ENCODE data around the gene IFNA7.
A peak's percentile ranks its signal among the peaks of the same experiment; 100 is the strongest.
"Not testable (repeated sequence)": the region's sequence is repeated elsewhere in the genome, so short reads cannot be mapped to it uniquely, and the experiment has no call there.

The IFNA7 gene

DNA sequence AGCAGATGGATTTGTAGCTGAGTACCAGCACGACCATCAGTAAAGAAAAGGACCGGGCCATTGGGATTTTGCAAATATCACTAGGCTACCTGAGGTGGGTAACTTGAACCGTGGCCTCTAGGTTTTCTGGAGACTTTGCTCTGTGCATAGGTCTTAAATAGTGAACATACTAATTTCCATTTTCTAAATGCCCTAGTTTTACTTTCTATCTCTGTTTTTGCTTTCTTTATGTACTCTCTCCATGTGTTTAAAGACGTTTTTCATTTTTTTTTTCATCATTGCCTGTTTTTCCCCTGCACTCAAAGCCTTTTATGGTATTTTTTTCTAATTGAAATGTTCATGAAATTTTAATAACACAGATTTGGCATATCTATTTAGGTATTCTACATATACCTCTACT is at the start of gene IFNA7:
Gene IFNA7, minus strand, starts transcription at position 101 of the 400 bp plus-strand sequence. Its CDS starts 40 bp downstream, at position 61.
- not testable (repeated sequence) for DNase-seq

DNA sequence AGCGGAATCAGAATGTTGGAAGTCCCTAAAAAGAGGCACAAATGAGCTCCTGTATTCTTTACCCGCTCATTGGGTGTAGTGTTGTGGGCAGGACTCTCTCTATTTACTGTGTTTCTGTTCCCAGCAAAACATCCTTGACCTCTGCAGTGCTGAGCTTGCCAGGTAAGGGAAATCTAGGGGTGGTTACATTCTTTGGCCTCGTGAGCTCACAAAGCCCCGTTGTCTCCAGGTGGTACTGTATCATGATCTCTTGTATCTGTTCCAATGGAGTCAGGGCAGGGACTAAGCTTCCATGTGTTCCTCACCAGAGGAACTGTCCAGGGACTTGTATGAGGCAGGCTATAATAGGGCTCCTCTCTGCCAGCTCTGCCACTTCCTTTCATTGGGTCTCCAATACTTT is 49.6 kb upstream of the IFNA7 start:
- no peak for DNase-seq

DNA sequence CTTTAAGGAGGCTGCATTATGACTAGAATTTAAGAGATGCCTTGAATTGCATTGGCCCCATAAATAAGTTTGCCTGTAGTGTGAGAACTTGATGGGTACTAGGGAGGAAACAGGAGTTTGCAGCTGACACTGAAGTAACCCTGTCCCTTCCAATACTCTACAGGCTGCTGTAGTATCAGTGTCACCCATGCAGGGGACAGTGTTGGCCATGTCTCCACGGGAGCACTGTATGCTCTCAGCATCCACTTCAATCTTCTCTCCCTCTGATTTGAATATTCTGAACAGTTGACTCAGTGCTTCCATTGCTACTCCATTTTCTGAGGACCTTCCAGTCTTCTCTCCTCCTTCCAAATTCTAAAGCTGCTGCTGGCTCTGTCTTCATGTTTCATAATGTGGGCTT is 49.2 kb upstream of the IFNA7 start:
- no peak for DNase-seq

DNA sequence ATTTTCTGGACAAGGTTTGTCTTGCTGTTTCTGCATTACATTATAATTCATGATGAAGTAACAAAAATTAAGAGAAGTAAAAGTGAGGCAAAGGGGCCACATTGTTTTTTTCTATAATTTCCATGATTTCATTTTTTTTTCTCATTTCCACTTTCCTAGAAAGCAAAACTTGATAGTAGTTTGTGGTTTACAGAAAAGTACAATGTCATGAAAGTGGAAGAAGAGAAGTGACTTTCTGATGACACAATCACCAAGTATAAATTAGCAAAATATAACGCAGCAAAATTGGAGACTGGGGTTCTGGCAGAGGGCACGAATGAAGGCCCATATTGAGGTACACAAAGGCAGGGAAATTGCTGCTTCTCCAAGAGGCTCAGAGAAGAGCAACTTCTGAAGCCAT is 42.8 kb upstream of the IFNA7 start:
- DNase-seq: no peak

DNA sequence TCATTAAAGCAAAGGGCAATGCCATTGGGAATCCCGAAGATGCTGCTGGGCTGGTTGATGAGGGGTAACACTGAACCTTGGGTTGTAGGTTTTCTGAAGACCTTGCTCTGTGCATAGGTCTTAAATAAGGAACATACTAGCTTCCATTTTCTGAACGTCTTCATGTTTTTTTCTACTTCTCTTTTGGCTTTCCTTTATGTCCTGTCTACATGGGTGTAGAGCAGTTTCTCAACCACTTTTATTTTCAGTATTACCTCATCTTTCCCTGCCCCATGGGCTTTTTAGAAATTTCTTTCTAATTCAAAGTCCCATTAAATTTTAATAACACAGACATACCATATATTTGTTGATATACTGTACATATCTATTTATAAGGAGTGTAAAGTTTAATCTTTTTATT is 37.9 kb upstream of the IFNA7 start, which contains the start of gene IFNA14:
Gene IFNA14, minus strand, starts transcription at position 95 of the 400 bp plus-strand sequence. Its CDS starts 70 bp downstream, at position 25.
- no peak for DNase-seq

DNA sequence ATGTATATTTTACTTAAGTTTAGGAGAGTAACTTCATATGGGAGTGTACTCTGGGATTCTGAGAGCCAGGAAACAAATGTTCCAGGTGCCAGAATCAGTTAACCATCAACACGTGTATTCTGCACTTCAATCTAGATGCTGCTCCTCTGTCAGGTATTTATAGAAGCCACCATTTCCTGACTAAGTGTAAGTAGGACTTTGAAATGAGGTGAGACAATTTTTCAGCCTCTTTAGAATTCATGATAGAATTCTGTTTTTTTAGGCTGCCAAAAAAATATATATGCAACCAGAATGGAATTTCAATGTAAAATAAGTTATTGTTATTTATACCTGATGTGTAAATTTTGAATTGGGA is 34.3 kb upstream of the IFNA7 start:
- not testable (repeated sequence) for DNase-seq

DNA sequence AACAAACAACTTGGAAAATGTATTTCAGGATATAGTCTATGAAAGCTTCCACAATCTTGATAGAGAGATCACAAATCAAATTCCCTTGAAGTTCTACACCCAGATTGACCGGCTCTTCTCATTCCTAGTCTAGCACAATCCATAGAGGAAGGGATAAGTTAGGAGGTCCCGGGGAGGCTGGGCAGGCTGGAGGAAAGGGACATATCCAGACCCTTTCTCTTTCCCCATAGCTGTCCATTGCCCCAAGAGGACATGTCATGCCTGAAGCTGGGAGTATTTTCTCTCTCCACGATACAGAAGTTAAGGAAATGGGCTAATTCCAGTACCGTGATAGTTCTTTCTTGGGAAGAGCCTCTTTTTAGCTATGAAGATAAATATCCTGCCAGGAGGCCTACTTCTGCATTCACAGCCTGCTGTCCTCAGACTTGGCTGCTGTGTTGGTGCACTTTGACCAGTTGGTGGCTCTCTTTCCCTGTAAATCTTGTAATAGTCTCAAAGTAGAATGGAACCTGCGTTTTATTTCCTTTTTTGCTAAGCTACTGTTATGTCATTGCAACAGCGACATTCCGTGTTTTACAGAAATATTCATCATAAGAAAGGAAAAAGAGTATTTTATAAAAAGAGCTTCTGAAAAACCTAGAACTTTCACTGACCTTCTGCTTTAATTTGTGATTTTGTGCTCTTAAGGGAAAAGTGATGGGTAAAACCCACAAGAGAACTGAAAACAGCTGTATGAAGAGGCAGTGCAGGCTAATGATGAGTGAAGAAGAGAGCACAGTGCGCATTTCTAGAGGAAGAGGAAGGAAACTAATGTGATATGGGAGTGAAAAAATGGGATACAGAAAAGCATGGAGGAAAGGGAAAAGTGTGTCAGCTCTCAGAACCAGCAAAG is 33.7 kb upstream of the IFNA7 start:
- DNase-seq: peak in 1 of 2 donors; percentile 5

DNA sequence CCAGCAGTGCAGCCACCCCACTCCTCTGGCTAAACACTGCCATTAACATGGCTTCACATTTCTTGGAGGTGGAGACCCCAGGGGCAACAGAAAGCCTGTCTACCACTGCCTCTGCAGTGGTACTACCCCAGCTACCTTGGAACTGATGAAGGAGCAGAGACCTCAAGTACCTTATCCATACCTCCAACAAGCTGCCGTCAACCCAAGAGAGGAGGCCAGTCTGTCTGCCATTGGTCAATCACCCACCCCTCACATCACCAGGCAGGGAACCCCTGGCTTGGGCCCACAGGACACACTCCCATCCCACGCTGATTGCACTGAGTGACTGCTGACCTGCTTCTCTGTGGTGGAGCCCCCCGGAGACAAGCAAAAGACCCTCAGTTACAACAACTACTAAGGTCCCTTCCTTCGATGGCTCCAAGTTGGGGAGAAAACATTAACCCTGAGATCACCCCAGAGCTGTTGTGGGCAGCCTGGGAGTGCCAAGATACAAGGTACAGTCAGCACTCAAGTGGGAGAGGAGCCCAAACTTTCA is 32.2 kb upstream of the IFNA7 start:
- no peak for DNase-seq

DNA sequence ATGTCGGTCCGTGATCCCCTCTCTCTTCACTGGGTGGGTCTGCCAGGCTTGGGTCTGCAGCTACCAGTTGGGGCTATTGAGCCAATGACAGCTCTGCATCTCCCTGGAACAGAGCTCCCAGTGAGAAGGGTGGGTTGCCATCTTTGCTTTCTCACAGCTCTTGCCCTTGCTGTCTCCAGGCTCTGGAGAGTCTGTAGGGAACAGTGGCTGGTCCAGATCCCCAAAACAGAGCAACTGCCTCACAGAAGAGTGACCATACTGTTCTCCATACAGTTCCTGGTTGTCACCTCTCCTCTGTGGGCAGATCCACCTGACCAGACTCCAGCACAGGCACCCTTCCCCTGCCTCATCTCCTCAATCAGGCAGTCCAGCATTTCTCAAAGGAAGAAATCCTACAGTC is 31.3 kb upstream of the IFNA7 start:
- DNase-seq: no peak

DNA sequence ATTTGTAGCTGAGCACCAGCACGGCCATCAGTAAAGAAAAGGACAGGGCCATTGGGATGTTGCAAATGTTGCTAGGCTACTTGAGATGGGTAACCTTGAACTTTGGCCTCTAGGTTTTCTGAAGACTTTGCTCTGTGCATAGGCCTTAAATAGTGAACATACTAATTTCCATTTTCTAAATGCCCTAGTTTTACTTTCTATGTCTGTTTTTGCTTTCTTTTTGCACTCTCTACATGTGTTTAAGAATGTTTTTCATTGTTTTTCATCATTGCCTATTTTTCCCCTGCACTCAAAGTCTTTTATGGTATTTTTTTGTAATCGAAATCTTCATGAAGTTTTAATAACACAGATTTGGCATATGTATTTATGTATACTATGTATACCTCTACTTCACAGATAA is 26.1 kb upstream of the IFNA7 start, which contains the start of gene IFNA17:
Gene IFNA17, minus strand, starts transcription at position 101 of the 400 bp plus-strand sequence. Its CDS starts 49 bp downstream, at position 52.
- DNase-seq: no peak

DNA sequence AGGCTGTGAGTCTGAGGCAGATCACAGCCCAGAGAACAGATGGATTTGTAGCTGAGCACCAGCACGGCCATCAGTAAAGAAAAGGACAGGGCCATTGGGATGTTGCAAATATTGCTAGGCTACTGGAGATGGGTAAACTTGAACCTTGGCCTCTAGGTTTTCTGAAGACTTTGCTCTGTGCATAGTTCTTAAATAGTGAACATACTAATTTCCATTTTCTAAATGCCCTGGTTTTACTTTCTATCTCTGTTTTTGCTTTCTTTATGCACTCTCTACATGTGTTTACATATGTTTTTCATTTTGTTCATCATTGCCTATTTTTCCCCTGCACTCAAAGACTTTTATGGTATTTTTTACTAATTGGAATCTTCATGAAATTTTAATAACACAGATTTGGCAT is 15.2 kb upstream of the IFNA7 start, which contains the start of gene IFNA16:
Gene IFNA16, minus strand, starts transcription at position 101 of the 400 bp plus-strand sequence. Its CDS starts 6 bp downstream, at position 95.
- DNase-seq: not testable (repeated sequence)

DNA sequence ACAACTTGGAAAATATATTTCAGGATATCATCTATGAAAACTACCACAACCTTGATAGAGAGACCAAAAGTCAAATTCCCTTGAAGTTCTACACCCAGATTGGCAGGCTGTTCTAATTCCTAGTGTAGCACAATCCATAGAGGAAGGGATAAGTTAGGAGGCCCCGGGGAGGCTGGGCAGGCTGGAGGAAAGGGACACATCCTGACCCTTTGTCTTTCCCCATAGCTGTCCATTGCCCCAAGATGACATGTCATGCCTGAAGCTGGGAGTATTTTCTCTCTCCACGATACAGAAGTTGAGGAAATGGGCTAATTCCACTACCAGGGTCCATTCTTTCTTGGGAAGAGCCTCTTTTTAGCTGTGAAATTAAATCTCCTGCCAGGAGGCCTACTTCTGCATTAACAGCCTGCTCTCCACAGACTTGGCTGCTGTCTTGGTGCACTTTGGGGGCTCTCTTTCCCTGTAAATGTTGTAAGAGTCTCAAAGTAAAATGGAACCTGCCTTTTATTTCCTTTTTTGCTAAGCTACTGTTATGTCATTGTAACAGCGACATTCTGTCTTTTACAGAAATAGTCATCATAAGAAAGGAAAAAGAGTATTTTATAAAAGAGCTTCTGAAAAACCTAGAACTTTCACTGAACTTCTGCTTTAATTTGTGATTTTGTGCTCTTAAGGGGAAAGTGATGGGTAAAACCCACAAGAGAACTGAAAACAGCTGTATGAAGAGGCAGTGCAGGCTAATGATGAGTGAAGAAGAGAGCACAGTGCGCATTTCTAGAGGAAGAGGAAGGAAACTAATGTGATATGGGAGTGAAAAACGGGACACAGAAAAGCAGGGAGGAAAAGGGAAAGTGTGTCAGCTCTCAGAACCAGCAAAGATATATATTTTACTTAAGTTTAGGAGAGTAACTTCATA is 11.7 kb upstream of the IFNA7 start:
- not testable (repeated sequence) for DNase-seq

DNA sequence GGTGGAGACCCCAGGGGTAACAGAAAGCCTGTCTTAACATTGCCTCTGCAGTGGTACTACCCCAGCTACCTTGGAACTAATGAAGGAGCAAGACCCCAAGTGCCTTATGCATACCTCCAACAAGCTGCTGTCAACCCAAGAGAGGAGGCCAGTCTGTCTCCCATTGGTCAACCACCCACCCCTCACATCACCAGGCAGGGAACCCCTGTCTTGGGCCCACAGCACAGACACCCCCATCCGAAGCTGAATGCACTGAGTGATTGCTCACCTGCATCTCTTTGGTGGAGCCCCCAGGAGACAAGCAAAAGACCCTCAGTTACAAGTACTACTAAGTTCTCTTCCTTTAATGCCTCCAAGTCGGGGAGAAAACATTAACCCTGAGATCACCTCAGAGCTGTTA is 10.2 kb upstream of the IFNA7 start:
- DNase-seq: not testable (repeated sequence)

DNA sequence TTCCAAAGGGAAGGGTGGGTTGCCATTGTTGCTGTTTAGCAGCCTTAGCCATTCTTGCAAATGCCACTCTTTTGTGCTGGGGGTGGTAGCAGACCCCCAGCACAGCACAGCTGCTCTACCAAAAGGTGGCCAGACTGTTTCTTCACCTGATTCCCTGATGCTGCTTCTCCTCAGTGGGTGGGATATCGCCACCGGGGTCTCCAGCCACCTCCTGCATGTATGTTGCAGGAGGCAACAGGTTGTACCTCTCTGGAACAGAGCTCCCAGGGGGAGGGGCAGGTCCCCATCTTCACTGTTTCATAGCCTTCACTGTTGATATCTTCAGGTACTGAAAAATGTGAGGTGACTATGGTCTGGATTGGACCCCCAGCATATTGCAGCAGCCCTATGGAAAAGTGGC is 8.8 kb upstream of the IFNA7 start:
- DNase-seq: not testable (repeated sequence)

DNA sequence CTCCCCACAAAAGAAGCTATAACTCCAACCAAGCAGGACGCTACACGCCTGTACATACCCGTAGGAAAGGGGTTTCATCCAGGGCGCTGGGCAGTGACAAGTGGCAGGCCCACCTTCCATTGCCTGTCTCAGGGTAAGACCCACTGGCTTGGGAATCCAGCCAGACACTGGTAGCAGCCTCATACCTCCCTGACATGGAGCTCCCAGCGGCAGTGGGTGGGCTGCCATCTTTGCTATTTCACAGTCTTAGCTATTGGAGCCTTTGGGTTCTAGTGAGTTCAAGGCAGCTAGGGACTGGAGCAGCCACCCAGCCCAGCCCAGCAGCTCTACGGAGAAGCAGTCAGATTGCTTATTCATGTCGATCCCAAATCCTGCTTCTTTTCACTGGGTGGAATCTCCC is 8.3 kb upstream of the IFNA7 start:
- no peak for DNase-seq

DNA sequence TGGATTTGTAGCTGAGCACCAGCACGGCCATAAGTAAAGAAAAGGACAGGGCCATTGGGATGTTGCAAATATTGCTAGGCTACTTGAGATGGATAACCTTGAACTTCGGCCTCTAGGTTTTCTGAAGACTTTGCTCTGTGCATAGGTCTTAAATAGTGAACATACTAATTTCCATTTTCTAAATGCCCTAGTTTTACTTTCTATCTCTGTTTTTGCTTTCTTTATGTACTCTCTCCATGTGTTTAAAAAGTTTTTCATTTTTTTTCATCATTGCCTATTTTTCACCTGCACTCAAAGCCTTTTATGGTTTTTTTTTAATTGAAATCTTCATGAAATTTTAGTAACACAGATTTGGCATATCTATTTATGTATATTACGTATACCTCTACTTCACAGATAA is 5.0 kb upstream of the IFNA7 start, which contains the start of gene IFNA10:
Gene IFNA10, minus strand, starts transcription at position 101 of the 400 bp plus-strand sequence. Its CDS starts 46 bp downstream, at position 55.
- DNase-seq: not testable (repeated sequence)

DNA sequence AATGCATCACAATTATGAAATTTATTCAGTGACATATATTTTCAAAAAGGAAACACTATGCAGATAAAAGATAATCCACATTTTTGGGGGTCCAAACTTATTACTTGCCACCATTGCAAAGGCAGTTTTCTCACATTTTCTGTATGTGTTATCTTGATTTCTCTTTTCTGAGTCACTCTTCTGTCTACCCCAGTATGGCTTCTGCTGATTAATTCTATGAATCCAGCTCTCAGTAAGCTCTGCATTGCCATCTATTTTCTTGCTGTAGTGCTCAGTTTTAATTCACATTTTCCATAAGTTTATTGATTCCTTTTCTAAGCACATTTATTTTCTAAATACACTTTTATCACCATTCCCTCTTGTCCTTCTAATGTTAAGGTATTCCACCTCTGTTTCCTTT is 3.2 kb upstream of the IFNA7 start:
- DNase-seq: no peak

DNA sequence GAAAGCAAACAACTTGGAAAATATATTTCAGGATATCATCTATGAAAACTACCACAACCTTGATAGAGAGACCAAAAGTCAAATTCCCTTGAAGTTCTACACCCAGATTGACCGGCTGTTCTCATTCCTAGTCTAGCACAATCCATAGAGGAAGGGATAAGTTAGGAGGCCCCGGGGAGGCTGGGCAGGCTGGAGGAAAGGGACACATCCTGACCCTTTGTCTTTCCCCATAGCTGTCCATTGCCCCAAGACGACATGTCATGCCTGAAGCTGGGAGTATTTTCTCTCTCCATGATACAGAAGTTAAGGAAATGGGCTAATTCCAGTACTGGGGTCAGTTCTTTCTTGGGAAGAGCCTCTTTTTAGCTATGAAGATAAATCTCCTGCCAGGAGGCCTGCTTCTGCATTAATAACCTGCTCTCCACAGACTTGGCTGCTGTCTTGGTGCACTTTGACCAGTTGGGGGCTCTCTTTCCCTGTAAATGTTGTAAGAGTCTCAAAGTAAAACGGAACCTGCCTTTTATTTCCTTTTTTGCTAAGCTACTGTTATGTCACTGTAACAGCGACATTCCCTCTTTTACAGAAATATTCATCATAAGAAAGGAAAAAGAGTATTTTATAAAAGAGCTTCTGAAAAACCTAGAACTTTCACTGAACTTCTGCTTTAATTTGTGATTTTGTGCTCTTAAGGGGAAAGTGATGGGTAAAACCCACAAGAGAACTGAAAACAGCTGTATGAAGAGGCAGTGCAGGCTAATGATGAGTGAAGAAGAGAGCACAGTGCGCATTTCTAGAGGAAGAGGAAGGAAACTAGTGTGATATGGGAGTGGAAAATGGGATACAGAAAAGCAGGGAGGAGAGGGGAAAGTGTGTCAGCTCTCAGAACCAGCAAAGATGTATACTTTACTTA is 6.9 kb downstream of the IFNA7 start:
- peak; percentile 24 to 31 for DNase-seq

DNA sequence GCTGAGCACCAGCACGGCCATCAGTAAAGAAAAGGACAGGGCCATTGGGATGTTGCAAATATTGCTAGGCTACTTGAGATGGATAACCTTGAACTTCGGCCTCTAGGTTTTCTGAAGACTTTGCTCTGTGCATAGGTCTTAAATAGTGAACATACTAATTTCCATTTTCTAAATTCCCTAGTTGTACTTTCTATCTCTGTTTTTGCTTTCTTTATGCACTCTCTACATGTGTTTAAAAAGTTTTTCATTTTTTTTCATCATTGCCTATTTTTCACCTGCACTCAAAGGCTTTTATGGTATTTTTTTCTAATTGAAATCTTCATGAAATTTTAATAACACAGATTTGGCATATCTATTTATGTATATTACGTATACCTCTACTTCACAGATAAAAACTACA is 14.5 kb downstream of the IFNA7 start, which contains the start of gene IFNA4:
Gene IFNA4, minus strand, starts transcription at position 101 of the 400 bp plus-strand sequence. Its CDS starts 56 bp downstream, at position 45.
- DNase-seq: not testable (repeated sequence)

DNA sequence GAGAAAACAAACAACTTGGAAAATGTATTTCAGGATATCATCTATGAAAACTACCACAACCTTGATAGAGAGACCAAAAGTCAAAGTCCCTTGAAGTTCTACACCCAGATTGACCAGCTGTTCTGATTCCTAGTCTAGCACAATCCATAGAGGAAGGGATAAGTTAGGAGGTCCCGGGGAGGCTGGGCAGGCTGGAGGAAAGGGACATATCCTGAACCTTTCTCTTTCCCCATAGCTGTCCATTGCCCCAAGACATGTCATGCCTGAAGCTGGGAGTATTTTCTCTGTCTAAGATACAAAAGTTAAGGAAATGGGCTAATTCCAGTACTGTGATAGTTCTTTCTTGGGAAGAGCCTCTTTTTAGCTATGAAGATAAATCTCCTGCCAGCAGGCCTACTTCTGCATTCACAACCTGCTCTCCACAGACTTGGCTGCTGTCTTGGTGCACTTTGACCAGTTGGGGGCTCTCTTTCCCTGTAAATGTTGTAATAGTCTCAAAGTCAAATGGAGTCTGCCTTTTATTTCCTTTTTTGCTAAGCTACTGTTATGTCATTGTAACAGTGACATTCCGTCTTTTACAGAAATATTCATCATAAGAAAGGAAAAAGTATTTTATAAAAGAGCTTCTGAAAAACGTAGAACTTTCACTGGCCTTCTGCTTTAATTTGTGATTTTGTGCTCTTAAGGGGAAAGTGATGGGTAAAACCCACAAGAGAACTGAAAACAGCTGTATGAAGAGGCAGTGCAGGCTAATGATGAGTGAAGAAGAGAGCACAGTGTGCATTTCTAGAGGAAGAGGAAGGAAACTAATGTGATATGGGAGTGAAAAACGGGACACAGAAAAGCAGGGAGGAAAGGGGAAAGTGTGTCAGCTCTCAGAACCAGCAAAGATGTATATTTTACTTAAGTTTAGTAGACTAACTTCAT is 18.9 kb downstream of the IFNA7 start:
- peak in 1 of 2 donors; percentile 14 for DNase-seq
